ENCODE data around the gene DMXL1. TPM values are rescaled to one million over a fixed set of nuclear protein-coding genes. Genes with fewer than 3 reads are reported as not detected.

DMXL1 gene
- total and polyA plus RNA-seq, 2 experiments from 2014 or later = 12.0 to 32.4 TPM

DNA sequence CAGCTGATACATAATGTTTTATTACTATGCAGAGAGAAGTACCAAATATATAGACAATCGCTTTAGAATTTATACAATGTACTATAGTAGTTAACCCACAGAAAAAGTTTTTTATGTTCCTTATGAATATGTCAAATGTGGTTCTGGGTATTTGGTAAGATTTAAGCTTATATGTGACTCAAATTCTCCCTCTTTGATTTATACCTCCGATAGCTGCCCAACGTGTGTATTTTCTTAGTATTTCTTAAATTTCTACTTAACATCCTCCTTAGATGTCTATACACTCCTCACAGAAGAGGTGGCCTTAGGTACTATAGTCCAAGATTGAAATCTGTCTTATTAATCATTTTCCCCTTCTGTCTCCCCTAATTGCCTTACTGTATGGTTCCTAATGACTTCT lies 146.3 kb downstream of the DMXL1 start:
- 0 out of 2 replicates have a peak, but pooled peaks cover 3% of the 10 kb centered on the region for H3K4me1 ChIP-seq (ENCODE audit: insufficient read depth)
- no peak for DNase-seq
- no peak overlapping the region for H3K4me3 ChIP-seq
- no peak for TF ChIP-seq EZH2 (IDR thresholded peaks at IDR 0.05; ENCODE audit: insufficient read depth, poor library complexity, severe bottlenecking)
- no peak for TF ChIP-seq EZH2phosphoT487 (IDR thresholded peaks at IDR 0.05; ENCODE audit: insufficient read depth, low read depth)
- no peaks in the 10 kb centered on the region for H4K20me1 ChIP-seq (ENCODE audit: insufficient read depth)
- WGBS, 2 experiments (ENCODE audit: low coverage in 1 of 2, low lambda C conversion rate in 2 of 2, missing lambda C conversion rate in 2 of 2) = 89% methylated on average over 3 of the region's 3 CpGs
- peaks cover 9% of the 10 kb centered on the region; the same call in 1 of the 2 replicates for H3K36me3 ChIP-seq (ENCODE audit: low read depth)
- H3K27ac ChIP-seq = no peak overlapping the region
- no peaks in the 10 kb centered on the region for H3K79me2 ChIP-seq (ENCODE audit: insufficient read depth)
- no peaks in the 10 kb centered on the region for H3K27me3 ChIP-seq (replicated peaks; ENCODE audit: insufficient read depth)
- H3K9me3 ChIP-seq (ENCODE audit: low read depth) = no peaks in the 10 kb centered on the region
- no peak overlapping the region for H2AFZ ChIP-seq
- no peak overlapping the region for H3K9ac ChIP-seq
- H3K9me2 ChIP-seq (ENCODE audit: insufficient read depth) = no peaks in the 10 kb centered on the region
- H3F3A ChIP-seq (ENCODE audit: insufficient read depth) = no peaks in the 10 kb centered on the region
- in situ Hi-C loops (cut with MboI) = no loop called here
- H3K4me2 ChIP-seq (ENCODE audit: unreplicated experiment) = no peak overlapping the region

GRCh38 chr5:119218830-119219782 lies 148.2 kb downstream of the DMXL1 start:
- H3F3A ChIP-seq (ENCODE audit: insufficient read depth) = no peaks in the 10 kb centered on the region
- H3K79me2 ChIP-seq (ENCODE audit: insufficient read depth) = no peaks in the 10 kb centered on the region
- in situ Hi-C loops (cut with MboI) = no loop called here
- H3K4me1 ChIP-seq (ENCODE audit: insufficient read depth) = 0 out of 2 replicates have a peak, but pooled peaks cover 3% of the 10 kb centered on the region
- H3K4me3 ChIP-seq = no peak overlapping the region
- WGBS, 2 experiments (ENCODE audit: low coverage in 1 of 2, low lambda C conversion rate in 2 of 2, missing lambda C conversion rate in 2 of 2) = 83 to 86% methylated on average over 6 of the region's 6 CpGs
- TF ChIP-seq EZH2 (IDR thresholded peaks at IDR 0.05; ENCODE audit: insufficient read depth, poor library complexity, severe bottlenecking) (no peak), EZH2phosphoT487 (IDR thresholded peaks at IDR 0.05; ENCODE audit: insufficient read depth, low read depth) (no peak)
- H4K20me1 ChIP-seq (ENCODE audit: insufficient read depth) = no peaks in the 10 kb centered on the region
- no peaks in the 10 kb centered on the region for H3K9me2 ChIP-seq (ENCODE audit: insufficient read depth)
- H3K9ac ChIP-seq = no peak overlapping the region
- peaks cover 9% of the 10 kb centered on the region for H3K36me3 ChIP-seq (ENCODE audit: low read depth)
- peak; percentile 9 for DNase-seq
- no peak overlapping the region for H2AFZ ChIP-seq
- H3K27ac ChIP-seq = no peak overlapping the region
- H3K4me2 ChIP-seq (ENCODE audit: unreplicated experiment) = no peak overlapping the region
- H3K27me3 ChIP-seq (replicated peaks; ENCODE audit: insufficient read depth) = no peaks in the 10 kb centered on the region
- no peaks in the 10 kb centered on the region for H3K9me3 ChIP-seq (ENCODE audit: low read depth)

- Histone ChIP-seq H3K9me2 (ENCODE audit: insufficient read depth) (no peaks in the 10 kb centered on the region), H2AFZ (no peak overlapping the region), H3K4me3 (no peak overlapping the region), H3K79me2 (ENCODE audit: insufficient read depth) (no peaks in the 10 kb centered on the region), H3K4me2 (ENCODE audit: unreplicated experiment) (no peak overlapping the region), H3K27ac (no peak overlapping the region), H3K36me3 (ENCODE audit: low read depth) (peaks cover 9% of the 10 kb centered on the region), H3K4me1 (ENCODE audit: insufficient read depth) (0 out of 2 replicates have a peak, but pooled peaks cover 3% of the 10 kb centered on the region), H4K20me1 (ENCODE audit: insufficient read depth) (no peaks in the 10 kb centered on the region), H3F3A (ENCODE audit: insufficient read depth) (no peaks in the 10 kb centered on the region), H3K9me3 (ENCODE audit: low read depth) (no peaks in the 10 kb centered on the region), H3K9ac (no peak overlapping the region), H3K27me3 (replicated peaks; ENCODE audit: insufficient read depth) (no peaks in the 10 kb centered on the region)
- in situ Hi-C loops (cut with MboI) = no loop called here
- 65 to 76% methylated on average over 1 of the region's 1 CpG for WGBS, 2 experiments (ENCODE audit: low coverage in 1 of 2, low lambda C conversion rate in 2 of 2, missing lambda C conversion rate in 2 of 2)
- TF ChIP-seq EZH2phosphoT487 (IDR thresholded peaks at IDR 0.05; ENCODE audit: insufficient read depth, low read depth) (no peak), EZH2 (IDR thresholded peaks at IDR 0.05; ENCODE audit: insufficient read depth, poor library complexity, severe bottlenecking) (no peak)
- DNase-seq = no peak
Observed at GRCh38 chr5:119220576-119221197, 149.8 kb downstream of the DMXL1 start.

- Histone ChIP-seq H4K20me1 (ENCODE audit: insufficient read depth) (no peaks in the 10 kb centered on the region), H3K79me2 (ENCODE audit: insufficient read depth) (no peaks in the 10 kb centered on the region), H3K4me3 (no peak overlapping the region), H3K9me2 (ENCODE audit: insufficient read depth) (no peaks in the 10 kb centered on the region), H3K9ac (no peak overlapping the region), H3K36me3 (ENCODE audit: low read depth) (peaks cover 9% of the 10 kb centered on the region), H3K9me3 (ENCODE audit: low read depth) (no peaks in the 10 kb centered on the region), H3K27me3 (replicated peaks; ENCODE audit: insufficient read depth) (no peaks in the 10 kb centered on the region), H3K4me1 (ENCODE audit: insufficient read depth) (0 out of 2 replicates have a peak, but pooled peaks cover 3% of the 10 kb centered on the region), H3F3A (ENCODE audit: insufficient read depth) (no peaks in the 10 kb centered on the region), H3K27ac (no peak overlapping the region), H2AFZ (no peak overlapping the region), H3K4me2 (ENCODE audit: unreplicated experiment) (no peak overlapping the region)
- in situ Hi-C loops (cut with MboI) = no loop called here
- no peak for DNase-seq
- TF ChIP-seq EZH2phosphoT487 (IDR thresholded peaks at IDR 0.05; ENCODE audit: insufficient read depth, low read depth) (no peak), EZH2 (IDR thresholded peaks at IDR 0.05; ENCODE audit: insufficient read depth, poor library complexity, severe bottlenecking) (no peak)
Observed at GRCh38 chr5:119221330-119221729, 150.4 kb downstream of the DMXL1 start.

All from GM23248 (cell line).